ENCODE data around the gene HNRNPA3. TPM values are rescaled to one million over a fixed set of nuclear protein-coding genes. Genes with fewer than 3 reads are reported as not detected.

HNRNPA3 gene
- total RNA-seq, 4 donors from 2014 or later: 32.6 to 55.9 (median 47.4) TPM

GRCh38 chr2:177252808-177253531 lies 40.4 kb downstream of the HNRNPA3 start:
- 74 to 80% methylated on average over 5 of the region's 5 CpGs for WGBS, 2 donors
- no peak overlapping the region for H3K4me3 ChIP-seq (ENCODE audit: low read depth, poor library complexity, severe bottlenecking)
- no peak for DNase-seq (ENCODE audit: low spot score in 2 of 2)
- intact Hi-C loops (cut with DNase I; ENCODE audit: low total_unique reads): no loop called here
- no peak for TF ChIP-seq POLR2A (IDR thresholded peaks at IDR 0.05)
- no peak for TF ChIP-seq CTCF (IDR thresholded peaks at IDR 0.05)

- H3K4me3 ChIP-seq (ENCODE audit: low read depth, poor library complexity, severe bottlenecking): no peak overlapping the region
- TF ChIP-seq POLR2A (IDR thresholded peaks at IDR 0.05) (no peak), CTCF (IDR thresholded peaks at IDR 0.05) (no peak)
- no peak for DNase-seq (ENCODE audit: low spot score in 2 of 2)
- intact Hi-C loops (cut with DNase I; ENCODE audit: low total_unique reads): no loop called here
- 73 to 77% methylated on average over 3 of the region's 3 CpGs for WGBS, 2 donors
Observed at GRCh38 chr2:177253704-177254103, 41.1 kb downstream of the HNRNPA3 start.

DNA sequence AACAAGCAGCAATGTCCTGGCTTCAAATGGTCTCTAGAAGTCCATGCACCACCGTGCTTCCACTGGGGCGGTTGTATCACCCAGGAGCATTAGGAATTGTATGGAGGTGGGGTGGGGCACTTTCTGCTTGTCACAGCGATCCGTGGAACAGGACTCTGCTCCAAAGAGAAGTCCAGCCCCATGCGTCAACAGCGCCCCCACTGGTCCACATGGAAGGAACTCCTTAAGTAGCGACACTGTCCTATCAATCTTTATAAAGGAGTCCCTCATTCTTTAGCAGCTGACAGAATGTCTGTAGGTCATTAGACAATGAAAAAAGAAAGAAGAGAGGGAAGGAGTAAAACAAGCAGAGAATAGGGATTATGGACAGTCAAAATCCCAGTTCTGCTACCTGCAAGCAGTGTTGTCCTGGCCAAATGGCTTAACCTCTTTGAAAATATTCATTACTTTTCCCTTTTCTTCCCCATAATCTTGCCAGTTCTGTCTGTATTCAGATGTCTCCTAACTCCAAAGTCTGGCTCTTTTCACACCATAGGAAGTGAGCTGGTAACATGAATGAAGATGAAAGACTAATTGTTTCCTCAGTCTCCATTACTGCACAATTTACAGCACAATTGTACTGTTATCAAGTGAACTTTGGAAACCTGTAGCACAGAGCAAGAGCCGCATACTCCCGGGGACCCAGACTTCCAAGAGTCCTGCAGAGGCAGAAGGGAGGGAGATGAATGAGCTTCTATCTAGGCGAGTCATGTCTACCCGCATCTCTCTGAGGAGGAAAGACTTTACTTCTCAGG lies 42.0 kb downstream of the HNRNPA3 start:
- no peak overlapping the region for H3K4me3 ChIP-seq (ENCODE audit: low read depth, poor library complexity, severe bottlenecking)
- 49 to 52% methylated on average over 11 of the region's 11 CpGs for WGBS, 2 donors
- intact Hi-C loops (cut with DNase I; ENCODE audit: low total_unique reads): no loop called here
- peak in 1 of 2 donors; percentile 68 for DNase-seq (ENCODE audit: low spot score in 2 of 2)
- TF ChIP-seq CTCF (IDR thresholded peaks at IDR 0.05): no peak

DNA sequence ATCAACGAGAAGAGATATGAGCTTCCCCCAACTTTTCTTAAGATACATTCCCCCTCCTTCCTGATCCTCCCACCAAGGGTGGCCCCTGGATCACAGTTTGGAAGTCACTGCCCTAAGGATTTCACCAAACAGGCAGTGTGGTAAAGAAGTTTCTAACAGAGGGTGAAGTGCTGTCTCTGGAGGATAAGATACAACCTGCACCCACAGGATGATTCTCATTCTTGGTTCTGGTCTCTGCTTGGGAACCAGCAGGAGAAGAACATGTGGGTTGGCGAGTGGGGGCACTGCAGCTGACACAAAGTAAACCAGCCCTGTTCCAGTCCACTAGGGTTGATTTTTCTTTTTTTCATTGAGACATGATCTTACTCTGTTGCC lies 42.6 kb downstream of the HNRNPA3 start:
- H3K4me3 ChIP-seq (ENCODE audit: low read depth, poor library complexity, severe bottlenecking): no peak overlapping the region
- 55 to 65% methylated on average over 2 of the region's 2 CpGs for WGBS, 2 donors
- TF ChIP-seq CTCF (IDR thresholded peaks at IDR 0.05) (no peak), POLR2A (IDR thresholded peaks at IDR 0.05) (no peak)
- no peak for DNase-seq (ENCODE audit: low spot score in 2 of 2)
- intact Hi-C loops (cut with DNase I; ENCODE audit: low total_unique reads): no loop called here

DNA sequence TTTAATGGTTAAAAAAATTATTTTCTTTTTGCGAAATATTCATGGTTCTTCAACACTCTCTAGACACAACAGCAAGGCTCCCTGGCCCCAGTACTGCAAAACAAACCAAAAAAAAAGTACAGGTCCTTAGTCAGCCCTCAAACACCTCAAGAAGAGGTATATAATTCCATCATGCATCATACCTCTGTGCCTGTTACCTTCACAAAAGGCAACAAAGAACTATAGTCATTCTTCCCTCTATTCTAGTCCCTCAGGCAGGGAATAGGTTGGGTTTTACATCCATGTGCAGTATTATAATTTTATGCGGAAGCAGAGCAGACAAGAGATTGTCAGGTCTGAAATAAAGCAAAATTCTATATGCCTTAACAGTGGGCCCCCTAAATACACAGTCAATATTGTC lies 43.4 kb downstream of the HNRNPA3 start:
- intact Hi-C loops (cut with DNase I; ENCODE audit: low total_unique reads): no loop called here
- TF ChIP-seq POLR2A (IDR thresholded peaks at IDR 0.05) (no peak), CTCF (IDR thresholded peaks at IDR 0.05) (no peak)
- WGBS, 2 donors: 71 to 82% methylated on average over 2 of the region's 2 CpGs
- no peak overlapping the region for H3K4me3 ChIP-seq (ENCODE audit: low read depth, poor library complexity, severe bottlenecking)
- DNase-seq (ENCODE audit: low spot score in 2 of 2): no peak
